GM12874 (cell line): ENCODE results near the gene NES.

ENCODE experiments used
- CTCF ChIP-seq: IDR thresholded peaks from 2 replicates; pipeline ENCODE4 v1.5.1; 2011; ENCODE audit warnings: low read depth, mild to moderate bottlenecking, control low read depth, low read length, moderate library complexity; ENCODE audit not compliant: insufficient read depth

Gene NES

GRCh38 chr1:156684227-156684782 is 7.1 kb upstream of the NES start:
- TF ChIP-seq CTCF: no peak

GRCh38 chr1:156682166-156682890 is 5.1 kb upstream of the NES start:
- TF ChIP-seq CTCF: no peak

GRCh38 chr1:156681196-156681960 is 4.2 kb upstream of the NES start:
- no peak for TF ChIP-seq CTCF

GRCh38 chr1:156680056-156680455 is 2.8 kb upstream of the NES start:
- TF ChIP-seq CTCF: no peak

- TF ChIP-seq CTCF: peak; percentile 77
These were observed 699 bp upstream of the NES start for GRCh38 chr1:156677616-156678596.

GRCh38 chr1:156676114-156676819 is 940 bp downstream of the NES start:
- TF ChIP-seq CTCF: no peak
